Kidney epithelial cell (primary cell): ENCODE results near the gene BAG3. TPM values are rescaled to one million over a fixed set of nuclear protein-coding genes. Genes with fewer than 3 reads are reported as not detected.

Source experiments
- DNase-seq: peaks from one replicate; pipeline ENCODE4 v3.0.0-alpha.2; 2010; ENCODE audit warnings: low read depth
- H3K27me3 ChIP-seq: 2 replicates; pipeline ENCODE4 v1.6.0; 2011; ENCODE audit warnings: low read length; ENCODE audit not compliant: control insufficient read depth, insufficient read depth
- H3K36me3 ChIP-seq: 2 replicates; pipeline ENCODE4 v1.5.1; 2011; ENCODE audit warnings: low read length; ENCODE audit not compliant: control insufficient read depth, insufficient read depth
- H3K4me3 ChIP-seq: 2 replicates; pipeline ENCODE4 v1.5.1; 2011; ENCODE audit warnings: low read depth, mild to moderate bottlenecking, control low read depth, low read length
- CTCF ChIP-seq: IDR thresholded peaks from 2 replicates; pipeline ENCODE4 v1.5.1; 2011; ENCODE audit warnings: mild to moderate bottlenecking, moderate library complexity, low read length, control low read depth, inconsistent platforms; ENCODE audit not compliant: insufficient read depth, poor library complexity, severe bottlenecking
- total RNA-seq: library from RNA; depleted of rRNA; stranded (reverse); fragments of >200 nt; gene quantifications from 2 replicates; pipeline ENCODE4 v1.2.3, GENCODE V29; 2015

The BAG3 gene
- total RNA-seq, 1 donor from 2014 or later: 30.3 TPM

- no peak for TF ChIP-seq CTCF
- no peaks in the 10 kb centered on the region for H3K27me3 ChIP-seq
- H3K36me3 ChIP-seq: peaks cover 4% of the 10 kb centered on the region
- no peak for DNase-seq
- no peak overlapping the region for H3K4me3 ChIP-seq
These were observed 20.2 kb downstream of the BAG3 start for GRCh38 chr10:119671381-119671780.

GRCh38 chr10:119672291-119672690 is 21.1 kb downstream of the BAG3 start:
- Histone ChIP-seq H3K4me3 (no peak overlapping the region), H3K27me3 (no peaks in the 10 kb centered on the region), H3K36me3 (peaks cover 4% of the 10 kb centered on the region)
- no peak for DNase-seq
- TF ChIP-seq CTCF: no peak

- Histone ChIP-seq H3K4me3 (no peak overlapping the region), H3K27me3 (no peaks in the 10 kb centered on the region), H3K36me3 (peaks cover 4% of the 10 kb centered on the region)
- DNase-seq: no peak
- TF ChIP-seq CTCF: no peak
These were observed 22.1 kb downstream of the BAG3 start for GRCh38 chr10:119673271-119673670.

GRCh38 chr10:119675483-119676170 is 24.4 kb downstream of the BAG3 start:
- DNase-seq: no peak
- TF ChIP-seq CTCF: no peak
- Histone ChIP-seq H3K36me3 (peaks cover 3% of the 10 kb centered on the region), H3K4me3 (no peak overlapping the region), H3K27me3 (no peaks in the 10 kb centered on the region)

GRCh38 chr10:119677126-119677525 is 25.9 kb downstream of the BAG3 start:
- peaks cover 3% of the 10 kb centered on the region for H3K36me3 ChIP-seq
- no peak for TF ChIP-seq CTCF
- no peak for DNase-seq
- no peak overlapping the region for H3K4me3 ChIP-seq
- no peaks in the 10 kb centered on the region for H3K27me3 ChIP-seq
